Stomach (tissue), 9 donors: ENCODE measurements around the gene RNF148. TPM values are rescaled to one million over a fixed set of nuclear protein-coding genes. Genes with fewer than 3 reads are reported as not detected.
"Not testable (repeated sequence)": the region's sequence is repeated elsewhere in the genome, so short reads cannot be mapped to it uniquely, and the experiment has no call there.

Source experiments
- DNase-seq, 2 donors: peaks; one replicate each; pipeline versions ENCODE4 v3.0.0 to v3.0.0-alpha.2; 2013 to 2019
- H3K27ac ChIP-seq, 5 donors: fragments of 200-600 bp in 4 of 5; sonication (generic) in 4 of 5; one replicate each; pipeline ENCODE4 v1.5.1; 2013 to 2019; ENCODE audit warnings: mild to moderate bottlenecking in 1 of 5, moderate library complexity in 1 of 5
- H3K27me3 ChIP-seq, 3 donors: fragments of 200-600 bp; sonication (generic); one replicate each; pipeline ENCODE4 v1.5.1; 2017 to 2019; ENCODE audit warnings: mixed run types in 1 of 3
- H3K36me3 ChIP-seq, 4 donors: fragments of 200-600 bp; sonication (generic); 1 replicate in 3 of 4; 2 replicates in 1 of 4; pipeline ENCODE4 v1.5.1; 2016 to 2019
- H3K4me1 ChIP-seq, 4 donors: fragments of 200-600 bp; sonication (generic); one replicate each; pipeline ENCODE4 v1.5.1; 2016 to 2019
- H3K4me3 ChIP-seq, 4 donors: fragments of 200-600 bp; sonication (generic) in 3 of 4; one replicate each; pipeline ENCODE4 v1.5.1; 2016 to 2019; ENCODE audit warnings: mild to moderate bottlenecking in 1 of 4
- H3K9me3 ChIP-seq, 4 donors: fragments of 200-600 bp; sonication (generic); one replicate each; pipeline ENCODE4 v1.5.1; 2016 to 2019
- EP300 ChIP-seq: sonication (generic); formaldehyde crosslinking; IDR thresholded peaks from one replicate; pipeline ENCODE4 v1.6.1; 2017; ENCODE audit warnings: antibody characterized with exemption
- POLR2A ChIP-seq, 4 donors: fragments of 450-650 bp; IDR thresholded peaks; one replicate each; pipeline ENCODE4 v1.6.1; 2016; ENCODE audit warnings: antibody characterized with exemption in 4 of 4, control low read depth in 2 of 4, mild to moderate bottlenecking in 1 of 4, moderate library complexity in 1 of 4
- POLR2AphosphoS5 ChIP-seq, 3 donors: sonication (generic); formaldehyde crosslinking; IDR thresholded peaks; one replicate each; pipeline ENCODE4 v1.6.1; 2016; ENCODE audit warnings: antibody characterized with exemption in 3 of 3
- WGBS, 5 donors: extraction: QIAGEN DNeasy Blood & Tissue Kit in 3 of 5; methylation state at CpG; one replicate each; pipeline versions ENCODE4 v1.1.5 to v1.1.7; 2013 to 2018; 5-methylcytosine and 5-hydroxymethylcytosine counted together
- intact Hi-C: fragments of 100-400 bp; cut with DNase I; formaldehyde crosslinking; loops from one replicate; pipeline ENCODE4 v1.15.1; 2023; ENCODE audit warnings: low total_unique reads
- polyA plus RNA-seq, 3 donors: library from polyadenylated mRNA; stranded (reverse); fragments of 200-250 nt; gene quantifications; one replicate each; pipeline ENCODE4 v1.2.3, GENCODE V29; 2013
- total RNA-seq, 5 donors: library from RNA; depleted of rRNA; stranded (reverse); fragments of >200 nt; gene quantifications; one replicate each; pipeline versions ENCODE4 v1.1.0 to v1.2.3, GENCODE V29; 2014 to 2016
- TF ChIP-seq, protein P1 (sequence below), 7 experiments: fragments of 450-650 bp in 4 of 7; fragments of 200-600 bp in 3 of 7; sonication (generic) in 3 of 7; IDR thresholded peaks; one replicate each; pipeline ENCODE4 v1.5.1; 2016 to 2019; ENCODE audit warnings: antibody characterized with exemption in 7 of 7, control low read depth in 2 of 7, mild to moderate bottlenecking in 1 of 7
- donor health status: healthy with polysubstance abuse.
- donor health status: Bipolar disorder and iron deficiency.
- donor health status: healthy.

Gene RNF148
- total and polyA plus RNA-seq, 8 donors: 0.15 to 10.3 (median 3.5) TPM; not detected in 4

DNA sequence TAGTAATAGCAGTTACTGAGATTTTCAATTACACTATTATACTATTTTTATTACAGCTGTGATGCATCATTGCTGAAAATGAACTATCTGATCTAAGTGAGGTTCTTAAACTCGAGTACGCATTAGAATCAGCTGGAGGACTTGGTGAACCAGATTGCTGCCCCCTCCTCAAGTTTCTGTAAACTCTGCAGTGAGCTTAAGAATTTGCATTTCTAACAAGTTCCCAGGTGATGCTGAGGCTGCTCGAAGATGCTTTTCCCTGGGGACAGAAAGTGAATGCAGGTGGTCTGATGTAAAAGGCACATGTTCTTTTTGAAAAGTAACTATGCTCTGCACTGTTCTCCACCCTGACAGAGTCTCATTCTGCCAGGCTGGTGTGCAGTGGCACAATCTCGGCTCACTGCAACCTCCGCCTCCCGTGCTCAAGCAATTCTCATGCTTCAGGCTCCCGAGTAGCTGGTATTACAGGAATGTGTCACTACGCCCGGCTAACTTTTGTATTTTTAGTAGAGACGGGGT lies 16.3 kb downstream of the RNF148 start:
- intact Hi-C loops: no loop called here
- Histone ChIP-seq H3K4me3 (no peak overlapping the region), H3K27ac (no peak overlapping the region), H3K36me3 (no peaks in the 10 kb centered on the region), H3K9me3 (no peaks in the 10 kb centered on the region), H3K4me1 (peaks cover 0 to 17% (median 7%) of the 10 kb centered on the region in 4 donors), H3K27me3 (no peaks in the 10 kb centered on the region)
- 78 to 86% (median 84%) methylated on average over 10 of the region's 10 CpGs for WGBS, 5 donors
- no peak for TF ChIP-seq POLR2A (IDR thresholded peaks at IDR 0.05)
- no peak for TF ChIP-seq POLR2AphosphoS5 (IDR thresholded peaks at IDR 0.05)
- TF ChIP-seq, protein P1, sequence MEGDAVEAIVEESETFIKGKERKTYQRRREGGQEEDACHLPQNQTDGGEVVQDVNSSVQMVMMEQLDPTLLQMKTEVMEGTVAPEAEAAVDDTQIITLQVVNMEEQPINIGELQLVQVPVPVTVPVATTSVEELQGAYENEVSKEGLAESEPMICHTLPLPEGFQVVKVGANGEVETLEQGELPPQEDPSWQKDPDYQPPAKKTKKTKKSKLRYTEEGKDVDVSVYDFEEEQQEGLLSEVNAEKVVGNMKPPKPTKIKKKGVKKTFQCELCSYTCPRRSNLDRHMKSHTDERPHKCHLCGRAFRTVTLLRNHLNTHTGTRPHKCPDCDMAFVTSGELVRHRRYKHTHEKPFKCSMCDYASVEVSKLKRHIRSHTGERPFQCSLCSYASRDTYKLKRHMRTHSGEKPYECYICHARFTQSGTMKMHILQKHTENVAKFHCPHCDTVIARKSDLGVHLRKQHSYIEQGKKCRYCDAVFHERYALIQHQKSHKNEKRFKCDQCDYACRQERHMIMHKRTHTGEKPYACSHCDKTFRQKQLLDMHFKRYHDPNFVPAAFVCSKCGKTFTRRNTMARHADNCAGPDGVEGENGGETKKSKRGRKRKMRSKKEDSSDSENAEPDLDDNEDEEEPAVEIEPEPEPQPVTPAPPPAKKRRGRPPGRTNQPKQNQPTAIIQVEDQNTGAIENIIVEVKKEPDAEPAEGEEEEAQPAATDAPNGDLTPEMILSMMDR (IDR thresholded peaks at IDR 0.05): no peak
- TF ChIP-seq EP300: no peak
- DNase-seq: no peak

DNA sequence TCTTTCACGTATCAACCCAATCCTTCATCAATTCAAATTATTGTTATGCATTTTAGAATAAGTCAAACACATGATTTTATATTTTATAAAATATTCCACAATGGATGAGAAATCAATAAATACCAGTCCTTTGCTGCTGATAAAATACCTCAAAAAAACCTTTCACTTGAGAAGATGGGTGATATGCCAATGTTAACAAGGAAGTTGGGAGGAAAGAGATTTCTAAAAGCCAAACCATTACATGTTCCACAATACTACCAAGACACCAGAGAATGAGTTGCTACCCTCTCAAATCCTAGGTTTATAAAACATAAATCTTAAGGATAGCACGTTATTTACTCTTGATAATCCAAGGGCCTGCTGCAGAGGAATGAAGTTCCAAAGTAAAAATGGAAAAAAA lies 18.2 kb downstream of the RNF148 start:
- Histone ChIP-seq H3K4me3 (no peak overlapping the region), H3K36me3 (no peaks in the 10 kb centered on the region), H3K9me3 (no peaks in the 10 kb centered on the region), H3K4me1 (peaks cover 0 to 17% (median 7%) of the 10 kb centered on the region in 4 donors), H3K27me3 (no peaks in the 10 kb centered on the region), H3K27ac (peak overlapping the region in 1 of 5 donors; percentile 1)
- intact Hi-C loops: no loop called here
- no peak for TF ChIP-seq POLR2AphosphoS5 (IDR thresholded peaks at IDR 0.05)
- WGBS, 5 donors: 31 to 52% (median 38%) methylated on average over 2 of the region's 2 CpGs
- DNase-seq: no peak

DNA sequence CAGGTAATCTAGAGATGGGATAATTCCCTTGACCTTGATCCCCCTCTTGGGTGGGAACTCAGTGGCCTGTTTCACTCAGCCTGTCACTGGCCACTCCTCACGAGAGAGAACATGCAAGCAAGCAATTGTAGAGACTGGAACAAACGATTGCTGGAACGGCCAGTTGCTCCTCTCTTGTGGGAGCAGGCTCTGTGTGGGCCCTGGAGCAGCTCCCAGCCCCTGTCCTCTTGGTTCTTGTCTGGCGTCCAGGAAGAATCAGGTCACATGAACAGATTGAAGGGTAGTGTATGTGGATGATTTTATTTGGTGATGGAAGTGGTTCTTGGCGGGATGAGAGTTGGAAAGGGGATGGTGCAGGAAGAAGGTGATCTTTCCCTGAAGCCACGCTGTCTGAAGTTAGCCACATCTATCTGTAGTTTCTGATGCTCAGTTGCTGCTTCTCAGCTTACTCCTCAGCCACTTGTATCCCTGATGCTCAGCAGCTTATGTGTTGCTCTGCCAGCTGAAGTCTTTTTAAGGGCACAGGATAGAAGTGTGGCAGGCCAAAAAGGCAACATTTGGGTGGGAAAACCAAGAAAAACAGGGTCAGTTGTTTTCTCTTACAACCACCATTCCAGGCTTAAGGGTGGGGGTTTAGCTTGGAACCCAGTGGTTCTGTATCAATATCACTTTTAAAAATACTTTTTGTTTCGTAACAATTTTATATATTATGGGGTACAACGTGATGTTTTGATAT lies 19.7 kb downstream of the RNF148 start:
- 72 to 88% (median 85%) methylated on average over 8 of the region's 8 CpGs for WGBS, 5 donors
- DNase-seq: no peak
- H3K27me3 ChIP-seq: no peaks in the 10 kb centered on the region
- TF ChIP-seq POLR2AphosphoS5 (IDR thresholded peaks at IDR 0.05) (no peak), POLR2A (IDR thresholded peaks at IDR 0.05) (no peak), EP300 (no peak)
- TF ChIP-seq, protein P1 (IDR thresholded peaks at IDR 0.05): no peak
- peaks cover 0 to 10% (median 5%) of the 10 kb centered on the region in 4 donors for H3K4me1 ChIP-seq
- intact Hi-C loops: no loop called here
- no peaks in the 10 kb centered on the region for H3K9me3 ChIP-seq
- no peaks in the 10 kb centered on the region for H3K36me3 ChIP-seq
- no peak overlapping the region for H3K4me3 ChIP-seq
- no peak overlapping the region for H3K27ac ChIP-seq

DNA sequence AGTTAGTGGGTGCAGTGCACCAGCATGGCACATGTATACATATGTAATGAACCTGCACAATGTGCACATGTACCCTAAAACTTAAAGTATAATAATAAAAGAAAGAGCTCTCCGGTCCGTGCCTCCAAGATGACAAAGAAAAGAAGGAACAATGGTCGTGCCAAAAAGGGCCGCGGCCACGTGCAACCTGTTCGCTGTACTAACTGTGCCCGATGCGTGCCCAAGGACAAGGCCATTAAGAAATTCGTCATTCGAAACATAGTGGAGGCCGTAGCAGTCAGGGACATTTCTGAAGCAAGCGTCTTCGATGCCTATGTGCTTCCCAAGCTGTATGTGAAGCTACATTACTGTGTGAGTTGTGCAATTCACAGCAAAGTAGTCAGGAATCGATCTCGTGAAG lies 21.5 kb downstream of the RNF148 start:
- H3K4me1 ChIP-seq: peaks cover 0 to 17% (median 6%) of the 10 kb centered on the region in 4 donors
- not testable (repeated sequence) for DNase-seq

DNA sequence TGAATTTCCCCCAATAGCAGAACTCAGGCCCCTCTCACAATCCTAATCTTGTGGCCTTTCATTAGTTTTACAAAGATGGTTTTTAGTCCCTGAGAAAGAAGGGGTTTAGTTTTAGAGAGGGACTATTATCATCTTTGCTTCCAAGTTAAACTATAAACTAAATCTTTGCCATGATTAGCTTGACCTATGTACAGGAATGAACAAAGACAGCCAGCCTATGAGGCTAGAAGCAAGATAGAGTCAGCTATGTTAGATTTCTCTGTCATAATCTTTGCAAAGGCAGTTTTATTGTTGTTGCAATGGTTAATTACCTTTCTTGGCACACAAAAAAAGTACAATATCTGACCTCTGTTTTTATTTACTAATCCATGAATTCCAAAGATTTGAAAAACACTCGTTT lies 22.9 kb downstream of the RNF148 start:
- TF ChIP-seq POLR2A (IDR thresholded peaks at IDR 0.05) (no peak), POLR2AphosphoS5 (IDR thresholded peaks at IDR 0.05) (no peak)
- peaks cover 0 to 27% (median 11%) of the 10 kb centered on the region in 4 donors for H3K4me1 ChIP-seq
- H3K27ac ChIP-seq: peak overlapping the region; percentile 21 to 71 (median 53)
- H3K4me3 ChIP-seq: no peak overlapping the region
- intact Hi-C loops: no loop called here
- no peaks in the 10 kb centered on the region for H3K9me3 ChIP-seq
- H3K36me3 ChIP-seq: no peaks in the 10 kb centered on the region
- no peaks in the 10 kb centered on the region for H3K27me3 ChIP-seq
- no peak for DNase-seq
- 34 to 61% (median 40%) methylated on average over 1 of the region's 1 CpG for WGBS, 5 donors

More for the DNA sequence above, 21.5 kb downstream of the RNF148 start:
- H3K36me3 ChIP-seq, H3K9me3 ChIP-seq, H3K27me3 ChIP-seq, H3K4me3 ChIP-seq, intact Hi-C loops, H3K27ac ChIP-seq: not testable (repeated sequence)
- WGBS, 5 donors: 95 to 98% (median 96%) methylated on average over 16 of the region's 16 CpGs

DNA sequence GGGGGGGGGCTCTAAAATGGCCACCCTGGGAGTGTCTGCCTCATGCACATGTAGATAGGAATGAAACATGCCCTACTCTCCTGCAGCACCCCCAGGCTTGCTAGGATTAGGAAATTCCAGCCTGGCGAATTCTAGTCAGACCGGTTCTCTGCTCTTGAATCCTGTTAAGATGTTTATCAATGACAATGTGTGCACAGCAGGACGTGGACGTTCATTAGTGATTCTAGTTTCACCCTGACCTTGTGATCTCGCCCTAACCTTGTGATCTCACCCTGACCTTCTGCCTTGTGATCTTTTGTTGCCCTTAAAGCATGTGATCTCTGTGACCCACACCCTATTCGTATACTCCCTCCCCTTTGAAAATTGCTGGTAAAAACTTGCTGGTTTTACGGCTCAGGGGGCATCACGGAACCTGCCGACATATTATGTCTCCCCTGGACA lies 23.4 kb downstream of the RNF148 start:
- Histone ChIP-seq H3K27ac (peak overlapping the region; percentile 21 to 71 (median 53)), H3K4me1 (peaks cover 0 to 28% (median 12%) of the 10 kb centered on the region in 4 donors)
- peak in 1 of 3 donors; percentile 60 for TF ChIP-seq POLR2AphosphoS5 (IDR thresholded peaks at IDR 0.05)
- H3K4me3 ChIP-seq, H3K27me3 ChIP-seq, H3K9me3 ChIP-seq, H3K36me3 ChIP-seq, intact Hi-C loops: not testable (repeated sequence)
- peak; percentile 36 to 73 for DNase-seq
- 48 to 67% (median 52%) methylated on average over 9 of the region's 9 CpGs for WGBS, 5 donors
